ENCODE measurements around the gene UBALD1.
"Not testable (repeated sequence)": the region's sequence is repeated elsewhere in the genome, so short reads cannot be mapped to it uniquely, and the experiment has no call there.

Gene UBALD1

DNA sequence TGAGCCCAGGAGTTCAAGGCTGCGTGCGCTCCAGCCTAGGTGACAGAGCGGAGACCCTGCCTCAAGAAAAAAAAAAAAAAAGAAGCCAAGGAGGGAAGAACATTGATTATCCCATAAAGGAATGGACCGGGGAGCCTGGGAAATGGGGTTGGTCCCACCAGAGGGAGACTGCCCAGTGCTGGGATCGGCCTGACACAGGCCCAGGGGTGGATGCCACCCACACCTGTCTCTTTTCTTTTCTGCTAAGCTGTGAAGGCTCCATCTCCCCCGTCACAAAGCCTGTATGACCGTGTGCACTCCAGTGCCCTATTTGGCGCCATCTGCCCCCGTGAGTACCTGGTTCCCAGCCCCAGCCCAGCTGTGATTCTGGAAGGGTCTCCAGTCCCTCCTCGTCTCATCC is 15.7 kb downstream of the UBALD1 start:
- DNase-seq (ENCODE audit: low read depth in 3 of 3, low spot score in 1 of 3), result no peak

GRCh38 chr16:4597174-4597573 is 17.5 kb downstream of the UBALD1 start:
- DNase-seq (ENCODE audit: low read depth in 3 of 3, low spot score in 1 of 3), result no peak

- no peak for DNase-seq (ENCODE audit: low read depth in 3 of 3, low spot score in 1 of 3)
Observed at GRCh38 chr16:4594433-4595410, 20.0 kb downstream of the UBALD1 start.

DNA sequence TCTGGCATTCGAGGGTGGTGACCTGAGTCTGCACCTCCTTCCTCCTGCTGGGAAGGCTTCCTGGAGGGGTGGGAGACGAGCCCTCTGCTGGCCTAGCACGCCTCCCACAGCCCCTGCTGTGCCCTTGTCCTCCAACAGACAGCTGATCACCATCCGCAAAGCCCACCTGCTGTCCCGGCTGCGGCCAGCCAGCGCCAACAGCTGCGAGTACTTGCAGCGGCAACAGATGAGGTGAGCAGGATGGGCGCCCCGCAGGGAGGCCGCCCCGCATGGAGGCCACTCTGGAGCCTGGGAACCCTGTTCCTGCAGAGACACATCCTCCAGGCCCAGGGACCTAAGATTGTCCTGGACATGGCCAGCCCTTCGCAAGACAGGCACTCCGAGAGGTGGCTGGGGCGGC is 21.6 kb downstream of the UBALD1 start:
- no peak for DNase-seq (ENCODE audit: low read depth in 3 of 3, low spot score in 1 of 3)

DNA sequence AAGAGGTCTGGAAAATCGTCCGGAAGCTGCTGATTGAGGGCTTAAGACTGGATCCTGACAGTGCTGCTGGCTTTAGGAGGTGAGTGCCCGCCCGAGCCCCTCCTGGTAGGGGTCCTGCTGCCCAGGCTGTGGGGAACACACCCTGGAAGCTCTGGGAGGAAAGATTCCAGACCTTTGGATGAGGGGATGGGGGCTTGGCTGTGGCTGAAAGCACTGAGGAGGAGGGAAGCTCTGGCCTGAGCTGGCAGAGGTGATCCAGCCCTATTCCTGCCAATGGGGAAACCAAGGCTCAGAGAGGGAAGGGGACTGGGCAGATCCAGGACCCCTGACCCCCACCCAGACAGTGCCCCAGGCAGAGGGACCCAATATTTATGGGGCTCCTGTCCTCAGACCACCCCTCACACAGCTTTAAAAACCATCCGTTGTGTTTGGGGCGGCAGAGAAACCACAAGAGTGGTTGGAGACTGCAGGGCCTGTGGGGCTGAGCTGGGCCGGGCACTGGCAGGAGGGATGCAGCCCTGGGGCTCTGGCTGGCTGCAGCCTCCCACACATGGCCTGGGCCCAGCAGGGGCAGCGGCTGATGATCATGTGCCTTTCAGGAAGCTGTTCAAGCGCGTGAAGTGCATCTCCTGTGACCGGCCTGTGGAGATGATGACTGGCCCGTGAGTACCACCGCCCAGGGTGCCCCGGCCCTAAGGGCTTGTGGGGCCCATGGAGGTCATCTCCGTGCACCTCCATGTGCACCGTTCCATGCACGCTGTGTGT is 22.8 kb downstream of the UBALD1 start:
- no peak for DNase-seq (ENCODE audit: low read depth in 3 of 3, low spot score in 1 of 3)

GRCh38 chr16:4591191-4591590 is 23.5 kb downstream of the UBALD1 start:
- no peak for DNase-seq (ENCODE audit: low read depth in 3 of 3, low spot score in 1 of 3)

DNA sequence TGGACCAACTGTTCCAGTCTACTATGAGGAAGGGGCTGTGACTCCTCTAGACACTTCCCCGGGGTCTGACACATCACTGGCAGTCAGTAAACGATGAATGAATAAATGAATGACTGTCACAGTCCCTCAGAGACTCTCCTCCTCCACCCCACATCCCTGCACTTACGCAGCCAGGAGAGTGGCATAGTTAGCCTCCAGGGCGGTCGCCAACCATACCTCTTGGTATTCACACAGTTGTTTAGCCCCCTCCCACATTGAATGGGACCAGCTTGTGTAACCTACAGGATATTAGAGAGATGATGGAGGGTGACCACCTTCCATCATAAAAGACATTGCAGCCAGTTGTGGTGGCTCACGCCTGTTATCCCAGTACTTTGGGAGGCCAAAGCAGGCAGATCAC is 25.7 kb downstream of the UBALD1 start:
- no peak for DNase-seq (ENCODE audit: low read depth in 3 of 3, low spot score in 1 of 3)

- no peak for DNase-seq (ENCODE audit: low read depth in 3 of 3, low spot score in 1 of 3)
Observed at GRCh38 chr16:4588386-4588785, 26.3 kb downstream of the UBALD1 start.

DNA sequence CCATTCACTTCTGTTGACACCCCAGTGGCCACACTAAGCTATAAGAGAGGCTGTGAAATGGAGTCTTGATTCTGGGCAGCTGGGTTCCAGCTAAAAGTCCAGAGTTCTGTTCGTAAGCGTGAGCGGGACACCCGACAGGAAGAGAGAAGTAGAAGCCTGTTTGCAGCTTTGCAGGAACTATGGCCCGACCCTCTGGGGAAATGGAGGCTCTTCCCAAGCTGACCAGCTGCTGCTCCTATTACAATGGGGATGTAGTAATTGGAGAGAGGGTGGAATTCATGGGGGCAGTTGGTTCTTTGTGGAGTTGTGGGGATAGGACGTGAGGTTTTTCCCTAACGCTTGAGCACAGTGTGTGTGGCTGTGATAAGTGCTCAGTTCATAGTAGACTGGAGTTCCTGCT is 28.4 kb downstream of the UBALD1 start:
- DNase-seq (ENCODE audit: low read depth in 3 of 3, low spot score in 1 of 3), result no peak

DNA sequence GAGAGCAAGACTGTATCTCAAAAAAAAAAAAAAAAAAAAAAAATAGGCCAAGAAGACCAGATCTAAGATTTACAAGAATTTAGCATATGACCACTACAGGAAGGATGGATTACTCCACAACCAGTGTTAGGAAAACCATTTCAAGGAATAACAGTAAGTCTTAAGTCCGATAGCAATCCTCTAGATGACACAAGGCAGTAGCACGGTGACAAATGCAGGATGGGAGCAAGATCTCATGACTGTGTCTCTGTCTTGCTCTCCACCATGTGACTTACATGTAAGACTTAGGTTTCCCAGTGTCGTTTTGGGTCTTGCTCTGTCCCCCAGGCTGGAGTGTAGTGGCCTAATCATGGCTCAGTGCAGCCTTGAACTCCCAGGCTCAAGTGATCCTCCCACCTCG is 30.8 kb downstream of the UBALD1 start:
- no peak for DNase-seq (ENCODE audit: low read depth in 3 of 3, low spot score in 1 of 3)

- DNase-seq (ENCODE audit: low read depth in 3 of 3, low spot score in 1 of 3), result no peak
Observed at GRCh38 chr16:4580250-4580649, 34.4 kb downstream of the UBALD1 start.

- DNase-seq (ENCODE audit: low read depth in 3 of 3, low spot score in 1 of 3), result no peak
Observed at GRCh38 chr16:4578961-4579530, 35.6 kb downstream of the UBALD1 start.

DNA sequence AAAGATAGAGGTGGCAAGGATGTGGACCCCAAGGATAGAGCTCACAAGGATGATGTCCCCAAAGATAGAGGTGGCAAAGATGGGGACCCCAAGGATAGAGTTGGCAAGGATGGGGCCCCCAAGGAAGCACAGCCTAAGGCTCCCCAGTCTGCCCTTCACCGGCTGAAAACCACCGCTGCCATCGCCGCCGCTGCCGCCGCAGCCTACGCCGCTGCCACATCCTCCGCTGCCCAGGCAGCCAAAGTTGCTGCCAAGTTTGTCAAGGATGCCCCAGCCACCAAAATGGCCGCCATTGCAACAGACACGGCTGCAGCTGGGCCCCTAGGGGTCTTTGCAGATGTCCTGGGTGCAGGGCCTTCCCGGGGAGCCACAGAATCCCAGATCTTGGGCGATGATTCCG is 38.7 kb downstream of the UBALD1 start:
- DNase-seq (ENCODE audit: low read depth in 3 of 3, low spot score in 1 of 3), result no peak

DNA sequence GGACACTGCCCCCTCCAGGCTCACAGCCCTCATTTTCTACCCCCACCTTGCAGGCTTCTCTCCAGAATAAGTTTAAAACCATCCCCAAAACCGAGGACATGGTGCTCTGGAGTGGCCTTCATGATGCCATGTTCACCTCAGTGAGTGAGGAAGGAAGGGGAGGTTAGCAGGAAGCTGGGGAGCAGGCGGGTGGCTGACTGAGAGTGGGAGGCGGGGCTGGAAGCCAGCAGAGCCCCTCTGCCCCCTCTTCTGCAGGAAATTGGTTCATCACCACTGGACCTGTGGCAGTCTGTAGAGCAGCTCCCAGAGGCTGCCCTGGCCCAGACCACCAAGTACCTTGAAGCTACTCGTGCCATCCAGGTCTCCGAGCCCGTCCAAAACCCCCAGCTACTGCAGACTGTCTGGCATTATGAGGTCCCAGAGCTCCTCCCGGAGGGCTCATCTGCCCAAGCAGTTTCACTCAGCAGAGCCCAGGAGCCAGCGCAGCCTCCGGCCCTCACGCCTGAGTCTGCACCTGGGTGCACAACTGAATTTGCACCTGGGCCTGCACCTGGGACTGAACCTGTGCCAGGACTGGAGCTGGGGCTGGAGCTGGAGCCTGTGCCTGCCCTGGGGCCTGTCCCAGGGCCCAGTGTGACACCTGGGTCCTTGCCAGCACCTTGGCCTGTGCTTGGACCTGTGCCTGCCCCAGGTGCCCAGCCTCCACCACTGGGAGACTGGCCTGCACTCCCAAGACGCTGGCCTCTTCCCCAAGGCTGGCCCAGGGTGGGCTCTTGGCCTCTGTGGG is 39.6 kb downstream of the UBALD1 start:
- no peak for DNase-seq (ENCODE audit: low read depth in 3 of 3, low spot score in 1 of 3)

DNA sequence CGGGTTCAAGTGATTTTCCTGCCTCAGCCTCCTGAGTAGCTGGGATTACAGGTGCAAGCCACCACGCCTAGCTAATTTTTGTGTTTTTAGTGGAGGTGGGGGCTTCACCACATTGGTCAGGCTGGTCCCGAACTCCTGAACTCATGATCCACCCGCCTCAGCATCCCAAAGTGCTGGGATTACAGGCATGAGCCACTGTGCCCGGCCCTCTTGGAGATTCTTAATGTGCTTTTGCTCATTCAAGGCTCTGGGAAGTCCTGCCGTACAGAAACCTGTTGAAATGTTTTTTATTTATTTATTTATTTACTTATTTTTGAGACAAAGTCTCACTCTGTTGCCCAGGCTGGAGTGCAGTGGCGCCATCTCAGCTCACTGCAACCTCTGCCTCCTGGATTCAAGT is 40.8 kb downstream of the UBALD1 start:
- not testable (repeated sequence) for DNase-seq (ENCODE audit: low read depth in 3 of 3, low spot score in 1 of 3)

DNA sequence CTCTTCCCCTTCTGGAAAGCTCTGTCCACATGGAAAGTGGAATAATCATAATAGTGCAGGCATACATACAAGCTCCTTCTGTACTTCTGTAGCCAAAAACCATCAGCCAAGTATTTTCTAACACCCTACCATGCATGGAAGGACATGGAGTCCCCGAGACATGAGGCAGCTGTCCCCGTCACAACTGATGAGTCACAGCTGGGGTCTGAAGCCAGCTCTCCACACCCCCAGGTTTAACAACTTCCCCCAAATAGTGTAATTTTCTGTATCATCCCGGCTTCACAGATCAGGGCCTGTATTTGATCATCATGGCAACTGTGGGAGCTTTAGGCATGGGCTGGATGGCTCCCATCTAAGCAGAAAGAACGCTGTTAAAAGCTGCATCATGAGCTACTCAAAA is 42.0 kb downstream of the UBALD1 start:
- DNase-seq (ENCODE audit: low read depth in 3 of 3, low spot score in 1 of 3), result no peak

DNA sequence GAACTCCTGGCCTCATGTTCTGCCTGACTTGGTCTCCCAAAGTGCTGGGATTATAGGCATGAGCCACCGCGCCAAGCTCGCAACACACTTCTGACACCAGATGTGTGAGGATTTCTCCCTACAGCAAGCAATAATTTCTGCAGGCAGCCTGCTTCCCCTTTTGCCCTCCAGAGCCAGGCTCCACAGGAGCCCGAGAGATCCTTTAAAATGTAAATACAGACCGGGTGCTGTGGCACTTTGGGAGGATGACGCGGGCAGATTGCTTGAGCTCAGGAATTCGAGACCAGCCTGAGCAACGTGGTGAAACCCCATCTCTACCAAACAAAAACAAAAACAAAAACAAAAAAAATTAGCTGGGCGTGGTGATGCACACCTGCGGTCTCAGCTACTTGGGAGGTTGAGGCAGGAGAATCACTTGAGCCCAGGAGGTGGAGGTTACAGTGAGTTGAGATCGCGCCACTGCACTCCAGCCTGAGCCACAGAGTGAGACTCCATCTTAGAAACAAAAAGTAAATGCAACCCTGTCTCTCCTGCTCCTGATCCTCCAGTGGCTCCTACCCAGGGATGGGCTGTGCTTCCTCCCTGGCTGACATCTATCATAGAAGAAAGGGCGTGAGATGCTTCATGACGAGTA is 43.9 kb downstream of the UBALD1 start:
- no peak for DNase-seq (ENCODE audit: low read depth in 3 of 3, low spot score in 1 of 3)

DNA sequence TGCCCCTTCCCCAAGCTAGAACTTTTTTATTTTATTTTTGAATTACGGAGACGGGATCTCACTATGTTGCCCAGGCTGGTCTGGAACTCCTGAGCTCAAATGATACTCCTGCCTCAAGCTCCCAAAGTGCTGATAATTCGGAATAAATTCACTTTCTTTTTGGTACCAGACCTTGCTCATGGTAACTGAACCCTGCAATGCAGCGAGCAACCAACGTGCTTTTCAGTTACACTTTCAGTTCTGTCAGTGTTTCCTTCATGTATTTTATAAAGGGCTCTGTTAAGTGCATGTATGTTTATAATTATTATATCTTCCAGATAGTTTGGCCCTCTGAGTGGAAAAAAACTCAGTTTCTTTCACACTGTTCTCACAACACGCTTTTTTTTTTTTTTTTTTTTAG is 44.6 kb downstream of the UBALD1 start:
- no peak for DNase-seq (ENCODE audit: low read depth in 3 of 3, low spot score in 1 of 3)

GRCh38 chr16:4566144-4566543 is 48.5 kb downstream of the UBALD1 start:
- DNase-seq (ENCODE audit: low read depth in 3 of 3, low spot score in 1 of 3), result no peak

- DNase-seq (ENCODE audit: low read depth in 3 of 3, low spot score in 1 of 3), result no peak
Observed at GRCh38 chr16:4564661-4565267, 49.9 kb downstream of the UBALD1 start.
